CD14-positive monocyte (primary cell): ENCODE measurements around the gene TOB1. TPM values are rescaled to one million over a fixed set of nuclear protein-coding genes. Genes with fewer than 3 reads are reported as not detected.

Experiments
- DNase-seq, 3 donors: peaks; one replicate each; pipeline ENCODE4 v3.0.0-alpha.2; 2011 to 2022
- H2AFZ ChIP-seq: 2 replicates; pipeline ENCODE4 v1.6.0; 2012; ENCODE audit warnings: mild to moderate bottlenecking, low read depth, low read length, inconsistent platforms; ENCODE audit not compliant: insufficient read depth, poor library complexity, severe bottlenecking
- H3K27ac ChIP-seq, 2 donors: 1 replicate in 1 of 2; 2 replicates in 1 of 2; pipeline ENCODE4 v1.5.1; 2012 to 2013; ENCODE audit warnings: low read length in 2 of 2, control low read depth in 1 of 2, inconsistent platforms in 1 of 2, low read depth in 1 of 2, mild to moderate bottlenecking in 1 of 2
- H3K27me3 ChIP-seq, 2 donors: one replicate each; pipeline versions ENCODE4 v1.6.0 to v1.6.1; 2011 to 2013; ENCODE audit warnings: low read length in 2 of 2; ENCODE audit not compliant: control insufficient read depth in 2 of 2, insufficient read depth in 2 of 2
- H3K36me3 ChIP-seq, 2 donors: replicated peaks in 1 of 2; 1 replicate in 1 of 2; 2 replicates in 1 of 2; pipeline versions ENCODE4 v1.5.1 to v1.6.1; 2012 to 2013; ENCODE audit warnings: low read length in 2 of 2, control low read depth in 1 of 2, inconsistent platforms in 1 of 2, mild to moderate bottlenecking in 1 of 2; ENCODE audit not compliant: insufficient read depth in 2 of 2, control insufficient read depth in 1 of 2
- H3K4me1 ChIP-seq, 2 donors: 1 replicate in 1 of 2; 2 replicates in 1 of 2; pipeline versions ENCODE4 v1.5.1 to v1.6.1; 2012 to 2013; ENCODE audit warnings: low read length in 2 of 2, control low read depth in 1 of 2, inconsistent platforms in 1 of 2, mild to moderate bottlenecking in 1 of 2, moderate library complexity in 1 of 2; ENCODE audit not compliant: insufficient read depth in 2 of 2, control insufficient read depth in 1 of 2
- H3K4me2 ChIP-seq: replicated peaks from 2 replicates; pipeline ENCODE3; 2012; ENCODE audit warnings: low read length, moderate library complexity, mild to moderate bottlenecking; ENCODE audit not compliant: poor library complexity, severe bottlenecking; ENCODE audit errors: extremely low read depth
- H3K4me3 ChIP-seq, 3 experiments: fragments of 200-600 bp in 1 of 3; sonication (generic) in 1 of 3; replicated peaks in 1 of 3; 1 replicate in 2 of 3; 2 replicates in 1 of 3; pipeline ENCODE4 v1.5.1; 2011 to 2013; ENCODE audit warnings: low read length in 3 of 3, mild to moderate bottlenecking in 3 of 3, control low read depth in 2 of 3, low read depth in 2 of 3, inconsistent platforms in 1 of 3, moderate library complexity in 1 of 3
- H3K79me2 ChIP-seq: 2 replicates; pipeline ENCODE4 v1.6.0; 2012; ENCODE audit warnings: mild to moderate bottlenecking, control low read depth, inconsistent platforms, low read length, moderate library complexity; ENCODE audit not compliant: insufficient read depth
- H3K9ac ChIP-seq: 2 replicates; pipeline ENCODE4 v1.6.0; 2017; ENCODE audit warnings: low read length, mild to moderate bottlenecking; ENCODE audit not compliant: insufficient read depth, poor library complexity, severe bottlenecking
- H3K9me3 ChIP-seq, 2 donors: replicated peaks in 1 of 2; 1 replicate in 1 of 2; 2 replicates in 1 of 2; pipeline versions ENCODE4 v1.5.1 to v1.6.1; 2012 to 2013; ENCODE audit warnings: low read length in 2 of 2, control low read depth in 1 of 2; ENCODE audit not compliant: control insufficient read depth in 1 of 2, insufficient read depth in 1 of 2
- H4K20me1 ChIP-seq: 2 replicates; pipeline ENCODE4 v1.6.0; 2012; ENCODE audit warnings: mild to moderate bottlenecking, low read length, control low read depth, moderate library complexity; ENCODE audit not compliant: insufficient read depth
- H3K27ac Mint-ChIP-seq, 7 donors: one replicate each; pipeline ENCODE4 v1.8.0; 2020; ENCODE audit warnings: mild to moderate bottlenecking in 7 of 7, mixed read lengths in 7 of 7, moderate library complexity in 6 of 7, inconsistent platforms in 2 of 7
- H3K27me3 Mint-ChIP-seq, 3 donors: one replicate each; pipeline ENCODE4 v1.8.0; 2021 to 2022; ENCODE audit warnings: low read depth in 3 of 3, mild to moderate bottlenecking in 3 of 3, mixed read lengths in 3 of 3, moderate library complexity in 3 of 3, inconsistent platforms in 1 of 3
- H3K36me3 Mint-ChIP-seq, 2 donors: one replicate each; pipeline ENCODE4 v1.8.0; 2020; ENCODE audit warnings: mixed read lengths in 2 of 2, inconsistent platforms in 1 of 2, mild to moderate bottlenecking in 1 of 2
- H3K4me1 Mint-ChIP-seq: one replicate; pipeline ENCODE4 v1.8.0; 2020; ENCODE audit warnings: mild to moderate bottlenecking, mixed read lengths
- H3K4me3 Mint-ChIP-seq, 2 donors: one replicate each; pipeline ENCODE4 v1.8.0; 2020; ENCODE audit warnings: mild to moderate bottlenecking in 2 of 2, mixed read lengths in 2 of 2, moderate library complexity in 1 of 2
- H3K9me3 Mint-ChIP-seq, 7 donors: one replicate each; pipeline ENCODE4 v1.8.0; 2020 to 2022; ENCODE audit warnings: mixed read lengths in 7 of 7, mild to moderate bottlenecking in 6 of 7, moderate library complexity in 6 of 7, inconsistent platforms in 2 of 7
- WGBS: methylation state at CpG from one replicate; pipeline ENCODE4 v1.1.5; 2013; ENCODE audit warnings: missing lambda C conversion rate; ENCODE audit not compliant: insufficient coverage; 5-methylcytosine and 5-hydroxymethylcytosine counted together
- intact Hi-C, 2 donors: fragments of 100-400 bp; cut with micrococcal nuclease; formaldehyde crosslinking; loops; one replicate each; pipeline versions ENCODE4 v1.15.0 to v1.15.1; 2023
- polyA plus RNA-seq, 3 donors: library from polyadenylated mRNA; depleted of rRNA in 1 of 3; unstranded in 2 of 3; stranded (reverse) in 1 of 3; fragments of 300-500 nt in 2 of 3; fragments of >200 nt in 1 of 3; fragmentation: Illumina TruSeq in 2 of 3; gene quantifications; 1 replicate in 2 of 3; 2 replicates in 1 of 3; pipeline ENCODE4 v1.2.3, GENCODE V29; 2012 to 2021
- TF ChIP-seq, protein P1 (sequence below): fragments of 200-600 bp; IDR thresholded peaks from one replicate; pipeline ENCODE4 v1.8.0; 2022; ENCODE audit warnings: antibody characterized with exemption, mild to moderate bottlenecking

Gene TOB1
- polyA plus RNA-seq, 3 donors: 18.5 to 107 (median 41.0) TPM

DNA sequence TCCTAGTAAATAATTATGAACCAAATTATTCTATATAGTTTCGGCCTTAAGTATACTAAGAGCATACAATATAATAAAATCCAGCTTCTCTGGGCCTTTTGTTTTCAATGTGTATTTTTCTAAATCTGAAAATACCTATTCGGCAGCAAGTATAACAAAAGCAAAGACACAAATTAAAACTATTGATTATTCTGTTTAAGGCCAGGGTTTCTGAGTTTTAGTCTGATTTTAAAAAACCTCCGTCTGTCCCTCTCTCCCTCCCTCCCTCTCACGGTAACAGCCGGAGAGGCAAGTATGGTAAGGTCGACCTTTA is 1.5 kb downstream of the TOB1 start:
- Histone ChIP-seq H4K20me1 (peaks cover 43% of the 10 kb centered on the region), H3K27me3 (no peaks in the 10 kb centered on the region), H3K79me2 (peaks cover 40% of the 10 kb centered on the region), H3K4me2 (peak overlapping the region; percentile 95), H3K4me1 (peaks cover 17 to 46% of the 10 kb centered on the region in 2 donors), H3K9ac (peak overlapping the region; percentile 92), H3K27ac (peak overlapping the region; percentile 64 to 75), H3K4me3 (peak overlapping the region; percentile 70 to 97 (median 89)), H2AFZ (no peak overlapping the region), H3K36me3 (peaks cover 9 to 25% of the 10 kb centered on the region in 2 donors), H3K9me3 (no peaks in the 10 kb centered on the region)
- H3K9me3 Mint-ChIP-seq: no peaks in the 10 kb centered on the region
- TF ChIP-seq, protein P1, sequence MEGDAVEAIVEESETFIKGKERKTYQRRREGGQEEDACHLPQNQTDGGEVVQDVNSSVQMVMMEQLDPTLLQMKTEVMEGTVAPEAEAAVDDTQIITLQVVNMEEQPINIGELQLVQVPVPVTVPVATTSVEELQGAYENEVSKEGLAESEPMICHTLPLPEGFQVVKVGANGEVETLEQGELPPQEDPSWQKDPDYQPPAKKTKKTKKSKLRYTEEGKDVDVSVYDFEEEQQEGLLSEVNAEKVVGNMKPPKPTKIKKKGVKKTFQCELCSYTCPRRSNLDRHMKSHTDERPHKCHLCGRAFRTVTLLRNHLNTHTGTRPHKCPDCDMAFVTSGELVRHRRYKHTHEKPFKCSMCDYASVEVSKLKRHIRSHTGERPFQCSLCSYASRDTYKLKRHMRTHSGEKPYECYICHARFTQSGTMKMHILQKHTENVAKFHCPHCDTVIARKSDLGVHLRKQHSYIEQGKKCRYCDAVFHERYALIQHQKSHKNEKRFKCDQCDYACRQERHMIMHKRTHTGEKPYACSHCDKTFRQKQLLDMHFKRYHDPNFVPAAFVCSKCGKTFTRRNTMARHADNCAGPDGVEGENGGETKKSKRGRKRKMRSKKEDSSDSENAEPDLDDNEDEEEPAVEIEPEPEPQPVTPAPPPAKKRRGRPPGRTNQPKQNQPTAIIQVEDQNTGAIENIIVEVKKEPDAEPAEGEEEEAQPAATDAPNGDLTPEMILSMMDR: no peak
- peaks cover 35% of the 10 kb centered on the region for H3K4me1 Mint-ChIP-seq
- peaks cover 25 to 28% of the 10 kb centered on the region in 2 donors for H3K36me3 Mint-ChIP-seq
- WGBS: 0% methylated on average over 1 of the region's 6 CpGs
- peaks cover 0 to 2% (median 2%) of the 10 kb centered on the region in 3 donors for H3K27me3 Mint-ChIP-seq
- intact Hi-C loops: loop anchor here (2.0 to 10.0 kb wide), 4 partner anchors 46 to 290 kb away; partner anchors contain the start of genes ANKRD40 (in 1 of the 2) and NME1 (in 1 of the 2)
- peak overlapping the region; percentile 95 to 99 for H3K4me3 Mint-ChIP-seq
- peak overlapping the region; percentile 22 to 98 (median 94) for H3K27ac Mint-ChIP-seq
- DNase-seq: no peak

DNA sequence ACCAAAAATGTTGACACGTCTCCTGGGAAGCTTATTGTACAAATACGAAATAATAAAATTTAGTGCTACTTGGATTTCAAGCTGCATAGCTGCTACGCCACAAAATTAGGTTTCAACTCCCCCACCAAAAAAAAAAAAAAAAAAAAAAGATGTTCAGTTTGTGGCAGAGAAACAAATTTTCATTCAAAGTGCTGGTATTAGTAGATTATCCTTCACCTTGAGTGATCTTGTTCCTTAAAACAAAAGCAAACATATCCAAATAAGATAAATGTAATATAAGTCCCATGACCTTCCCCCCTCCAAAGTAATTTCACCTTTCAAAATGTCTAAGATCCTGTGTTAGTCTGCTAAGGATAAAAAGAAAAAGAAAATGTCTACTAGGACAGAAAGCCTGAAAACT is 2.2 kb downstream of the TOB1 start:
- Histone ChIP-seq H3K4me2 (peak overlapping the region; percentile 95), H3K27me3 (no peaks in the 10 kb centered on the region), H3K9ac (no peak overlapping the region), H3K4me3 (peak overlapping the region in 1 of 3 experiments; percentile 97), H3K9me3 (no peaks in the 10 kb centered on the region), H4K20me1 (peaks cover 43% of the 10 kb centered on the region), H3K27ac (no peak overlapping the region), H3K79me2 (peaks cover 40% of the 10 kb centered on the region), H3K36me3 (peaks cover 9 to 25% of the 10 kb centered on the region in 2 donors), H2AFZ (no peak overlapping the region), H3K4me1 (peaks cover 17 to 46% of the 10 kb centered on the region in 2 donors)
- Mint-ChIP-seq H3K4me3 (peak overlapping the region; percentile 95 to 99), H3K9me3 (no peaks in the 10 kb centered on the region), H3K27ac (peak overlapping the region in 1 of 7 donors; percentile 29), H3K27me3 (peaks cover 0 to 2% (median 0%) of the 10 kb centered on the region in 3 donors), H3K36me3 (peaks cover 25 to 28% of the 10 kb centered on the region in 2 donors), H3K4me1 (peaks cover 35% of the 10 kb centered on the region)
- DNase-seq: no peak
- intact Hi-C loops: loop anchor here (2.0 to 10.0 kb wide), 5 partner anchors 47 to 291 kb away; partner anchors contain the start of genes ANKRD40 (in 1 of the 2) and NME1 (in 1 of the 2)
- TF ChIP-seq, protein P1: no peak
- WGBS: 100% methylated on average over 1 of the region's 3 CpGs
